Measurements from ENCODE around the gene SNRNP40. TPM values are rescaled to one million over a fixed set of nuclear protein-coding genes. Genes with fewer than 3 reads are reported as not detected.
A peak's percentile ranks its signal among the peaks of the same experiment; 100 is the strongest.

SNRNP40 gene
- total and polyA plus RNA-seq, 5 donors: 13.9 to 28.2 (median 24.5) TPM

DNA sequence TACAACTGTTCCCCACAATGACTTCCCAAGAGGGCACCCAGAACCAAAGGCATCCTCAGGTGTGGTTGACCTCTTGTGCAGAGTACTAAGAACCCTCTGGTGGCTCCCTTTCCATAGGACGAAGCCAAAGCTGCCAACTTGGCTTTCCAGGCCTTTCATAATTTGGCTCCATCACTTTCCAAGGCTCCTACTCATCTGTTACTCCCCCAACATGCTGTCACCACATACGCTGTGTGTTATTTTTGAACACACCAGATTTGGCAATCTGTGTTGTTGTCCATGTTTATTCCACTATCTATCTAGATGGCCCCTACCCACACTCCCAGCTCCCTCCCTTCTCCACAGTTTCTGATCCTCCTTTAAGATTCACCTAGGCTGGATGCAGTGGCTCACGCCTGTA is 46.7 kb downstream of the SNRNP40 start:
- Histone ChIP-seq H3K9me3 (ENCODE audit: control insufficient read depth, low read length) (no peaks in the 10 kb centered on the region), H3K27me3 (ENCODE audit: control insufficient read depth, insufficient read depth) (no peaks in the 10 kb centered on the region), H3K4me3 (ENCODE audit: low read length) (no peak overlapping the region), H3K4me1 (ENCODE audit: control insufficient read depth, insufficient read depth, low read length) (no peaks in the 10 kb centered on the region), H3K27ac (ENCODE audit: low read length) (no peak overlapping the region)
- ATAC-seq (no peak), DNase-seq (no peak)
- WGBS: 84% methylated on average over 3 of the region's 3 CpGs
- intact Hi-C loops (cut with DNase I): loop anchor here in 1 of 4 donors (10.0 kb wide), 1 partner anchor 55 kb away; no protein-coding TSS in a partner anchor

DNA sequence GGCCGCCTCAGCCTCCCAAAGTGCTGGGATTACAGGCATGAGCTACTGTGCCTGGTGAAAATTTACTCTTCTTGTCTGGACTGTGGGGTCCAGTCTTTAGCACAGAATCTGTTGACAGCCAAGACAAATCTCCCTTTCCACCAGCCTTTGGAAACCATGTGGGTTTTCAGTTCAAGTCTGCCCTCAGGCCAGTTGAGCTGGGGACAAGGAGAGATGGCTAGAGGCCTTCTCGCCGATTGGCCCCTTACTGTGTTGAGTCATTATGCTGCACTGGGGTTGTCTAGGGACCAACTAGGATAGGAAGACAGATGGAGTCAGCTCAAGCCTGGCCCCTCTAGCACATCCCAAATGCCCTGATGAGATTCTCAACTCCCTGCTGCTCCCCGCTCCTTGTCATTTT is 48.3 kb downstream of the SNRNP40 start:
- H3K4me3 ChIP-seq (ENCODE audit: low read length): no peak overlapping the region
- no peaks in the 10 kb centered on the region for H3K27me3 ChIP-seq (ENCODE audit: control insufficient read depth, insufficient read depth)
- no peaks in the 10 kb centered on the region for H3K4me1 ChIP-seq (ENCODE audit: control insufficient read depth, insufficient read depth, low read length)
- intact Hi-C loops (cut with DNase I): no loop called here
- no peaks in the 10 kb centered on the region for H3K9me3 ChIP-seq (ENCODE audit: control insufficient read depth, low read length)
- WGBS: 89% methylated on average over 4 of the region's 4 CpGs
- no peak overlapping the region for H3K27ac ChIP-seq (ENCODE audit: low read length)
- DNase-seq (no peak), ATAC-seq (no peak)

DNA sequence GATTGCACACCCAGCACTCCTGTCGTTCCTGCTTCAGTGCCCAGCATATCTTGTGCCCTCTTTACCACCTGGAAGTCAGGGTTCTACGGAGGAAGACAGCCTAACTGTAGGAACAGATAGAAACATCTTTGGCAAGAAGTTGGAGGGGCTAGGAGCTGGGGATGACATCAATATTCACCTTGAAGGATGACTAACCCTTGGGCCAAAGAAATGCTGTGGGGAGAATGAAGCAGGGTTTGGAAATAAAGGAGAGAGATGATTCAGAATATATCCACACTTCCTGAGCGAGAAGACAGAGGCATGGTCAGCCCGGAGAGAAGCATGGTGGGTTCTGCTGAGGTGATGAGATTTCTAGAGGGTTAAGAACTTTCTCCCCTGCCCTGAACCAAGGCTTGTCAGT is 52.3 kb downstream of the SNRNP40 start:
- intact Hi-C loops (cut with DNase I): no loop called here
- no peak overlapping the region for H3K27ac ChIP-seq (ENCODE audit: low read length)

GRCh38 chr1:31243501-31244286 is 52.9 kb downstream of the SNRNP40 start:
- DNase-seq (no peak), ATAC-seq (no peak)
- Histone ChIP-seq H3K27ac (ENCODE audit: low read length) (no peak overlapping the region), H3K4me1 (ENCODE audit: control insufficient read depth, insufficient read depth, low read length) (no peaks in the 10 kb centered on the region), H3K27me3 (ENCODE audit: control insufficient read depth, insufficient read depth) (no peaks in the 10 kb centered on the region), H3K4me3 (ENCODE audit: low read length) (no peak overlapping the region), H3K9me3 (ENCODE audit: control insufficient read depth, low read length) (no peaks in the 10 kb centered on the region)
- WGBS: 59% methylated on average over 10 of the region's 10 CpGs
- intact Hi-C loops (cut with DNase I): no loop called here

More for the DNA sequence above, 52.3 kb downstream of the SNRNP40 start:
- Histone ChIP-seq H3K27me3 (ENCODE audit: control insufficient read depth, insufficient read depth) (no peaks in the 10 kb centered on the region), H3K4me3 (ENCODE audit: low read length) (no peak overlapping the region), H3K9me3 (ENCODE audit: control insufficient read depth, low read length) (no peaks in the 10 kb centered on the region), H3K4me1 (ENCODE audit: control insufficient read depth, insufficient read depth, low read length) (no peaks in the 10 kb centered on the region)
- no peak for DNase-seq
- 66% methylated on average over 4 of the region's 4 CpGs for WGBS
- no peak for ATAC-seq

DNA sequence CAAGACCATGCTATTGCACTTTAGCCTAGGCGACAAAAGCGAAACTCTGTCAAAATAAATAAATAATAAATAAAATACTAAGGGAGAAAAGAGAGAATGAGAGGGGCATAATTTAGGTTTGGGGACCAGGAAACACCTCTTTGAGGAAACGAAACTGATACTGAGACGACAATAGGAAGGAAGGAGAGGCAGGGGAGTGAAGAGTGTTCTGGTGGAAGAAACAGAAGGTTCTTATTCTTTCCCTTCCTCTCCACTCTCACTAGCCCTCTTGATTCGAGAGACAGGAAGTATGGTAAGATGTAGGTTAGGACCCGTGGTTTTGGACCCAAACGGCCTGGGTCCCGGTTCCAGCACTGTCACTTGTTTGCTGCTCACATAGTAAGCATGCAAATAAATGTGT is 55.3 kb downstream of the SNRNP40 start:
- no peak for DNase-seq
- Histone ChIP-seq H3K4me1 (ENCODE audit: control insufficient read depth, insufficient read depth, low read length) (no peaks in the 10 kb centered on the region), H3K27me3 (ENCODE audit: control insufficient read depth, insufficient read depth) (no peaks in the 10 kb centered on the region), H3K27ac (ENCODE audit: low read length) (no peak overlapping the region), H3K4me3 (ENCODE audit: low read length) (no peak overlapping the region), H3K9me3 (ENCODE audit: control insufficient read depth, low read length) (no peaks in the 10 kb centered on the region)
- 60% methylated on average over 8 of the region's 8 CpGs for WGBS
- intact Hi-C loops (cut with DNase I): no loop called here
- ATAC-seq: no peak

- Histone ChIP-seq H3K9me3 (ENCODE audit: control insufficient read depth, low read length) (no peaks in the 10 kb centered on the region), H3K27me3 (ENCODE audit: control insufficient read depth, insufficient read depth) (peaks cover 3% of the 10 kb centered on the region), H3K4me1 (ENCODE audit: control insufficient read depth, insufficient read depth, low read length) (no peaks in the 10 kb centered on the region), H3K27ac (ENCODE audit: low read length) (no peak within 1 kb of the TSS), H3K4me3 (ENCODE audit: low read length) (peak within 1 kb of the TSS; percentile 37)
- ATAC-seq (peak; percentile 48 to 49), DNase-seq (no peak)
- under 1% methylated on average over 57 of the region's 57 CpGs for WGBS
- intact Hi-C loops (cut with DNase I): no loop called here
These were observed 56.8 kb downstream of the SNRNP40 start, which contains the start of gene NKAIN1 for GRCh38 chr1:31239653-31240241. Gene NKAIN1 (minus strand): TSS chr1:31239887. CDS start chr1:31239547, 340 bp downstream.

DNA sequence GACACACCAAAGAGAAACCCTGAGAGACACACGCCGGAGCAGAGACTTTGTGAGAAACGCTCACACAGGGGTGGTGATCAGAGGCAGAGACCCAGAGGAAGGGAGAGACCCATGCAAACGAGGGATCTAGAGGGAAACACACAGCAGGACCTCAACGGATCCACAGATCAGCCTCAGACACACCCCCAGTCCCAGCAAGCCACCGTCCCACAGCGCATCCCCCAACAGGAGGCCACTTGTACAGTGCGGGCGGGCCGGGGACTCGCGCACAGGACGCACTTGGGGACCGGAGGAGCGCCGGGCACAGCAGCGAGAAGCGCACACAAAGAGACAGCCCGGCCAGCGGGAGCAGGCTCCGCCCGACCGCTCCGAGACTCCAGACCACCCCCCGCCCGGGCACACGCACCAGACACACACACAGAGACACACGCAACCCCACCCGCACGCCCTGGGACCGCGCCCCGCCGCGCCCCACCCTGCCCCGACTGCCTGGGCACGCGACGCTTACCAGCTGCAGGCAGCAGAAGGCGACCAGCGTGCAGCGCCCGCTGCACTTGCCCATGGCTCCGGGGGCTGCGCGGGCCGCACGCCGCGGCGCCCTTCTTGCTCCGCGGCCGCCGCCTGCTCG is 57.5 kb downstream of the SNRNP40 start:
- Histone ChIP-seq H3K4me3 (ENCODE audit: low read length) (peak overlapping the region; percentile 37), H3K4me1 (ENCODE audit: control insufficient read depth, insufficient read depth, low read length) (no peaks in the 10 kb centered on the region), H3K27me3 (ENCODE audit: control insufficient read depth, insufficient read depth) (peaks cover 3% of the 10 kb centered on the region), H3K9me3 (ENCODE audit: control insufficient read depth, low read length) (no peaks in the 10 kb centered on the region), H3K27ac (ENCODE audit: low read length) (no peak overlapping the region)
- WGBS: under 1% methylated on average over 56 of the region's 56 CpGs
- ATAC-seq (peak; percentile 24 to 26), DNase-seq (no peak)
- intact Hi-C loops (cut with DNase I): no loop called here

DNA sequence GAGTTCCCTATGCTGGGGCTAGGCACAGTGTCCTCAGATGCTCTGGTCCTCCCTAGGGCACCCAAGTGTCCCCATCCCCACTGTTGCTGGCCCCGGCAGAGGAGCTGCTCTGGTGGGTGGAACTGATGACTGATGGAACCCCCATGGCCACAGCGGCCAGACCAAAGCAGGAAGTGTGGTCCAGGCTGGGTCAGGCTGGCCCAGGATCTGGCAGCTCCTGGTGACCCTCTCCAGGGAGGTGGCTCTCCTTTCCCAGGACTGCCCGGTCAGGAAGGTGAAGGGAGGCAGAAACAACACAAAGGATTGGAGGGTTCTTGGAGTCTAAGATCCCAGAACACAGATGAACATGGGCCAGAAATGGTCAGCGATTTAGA is 58.0 kb downstream of the SNRNP40 start:
- H3K27me3 ChIP-seq (ENCODE audit: control insufficient read depth, insufficient read depth): peaks cover 3% of the 10 kb centered on the region
- H3K4me3 ChIP-seq (ENCODE audit: low read length): no peak overlapping the region

DNA sequence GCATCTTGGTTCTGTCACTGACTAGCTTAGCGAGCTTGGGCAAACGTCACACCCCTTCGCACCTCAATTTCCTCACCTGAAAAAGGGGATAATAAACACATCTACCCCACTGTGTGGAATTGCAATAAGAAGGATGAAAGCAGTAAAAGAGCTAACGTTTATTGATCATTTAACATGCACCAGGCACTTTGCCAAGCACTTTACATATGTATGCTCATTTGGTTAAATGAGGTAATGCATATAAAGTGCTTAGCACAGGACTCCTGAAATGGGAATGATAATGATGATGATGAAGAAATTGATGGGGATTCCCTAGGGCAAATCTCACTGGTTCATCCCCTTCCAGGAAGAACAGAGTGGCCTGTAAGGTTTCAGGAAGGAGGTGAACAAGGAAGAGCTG is 61.7 kb downstream of the SNRNP40 start:
- 63% methylated on average over 4 of the region's 4 CpGs for WGBS
- ATAC-seq: no peak
- no peak for DNase-seq
- Histone ChIP-seq H3K27me3 (ENCODE audit: control insufficient read depth, insufficient read depth) (peaks cover 3% of the 10 kb centered on the region), H3K4me1 (ENCODE audit: control insufficient read depth, insufficient read depth, low read length) (no peaks in the 10 kb centered on the region), H3K4me3 (ENCODE audit: low read length) (no peak overlapping the region), H3K9me3 (ENCODE audit: control insufficient read depth, low read length) (no peaks in the 10 kb centered on the region), H3K27ac (ENCODE audit: low read length) (no peak overlapping the region)
- intact Hi-C loops (cut with DNase I): no loop called here

More for the DNA sequence above, 58.0 kb downstream of the SNRNP40 start:
- no peak overlapping the region for H3K27ac ChIP-seq (ENCODE audit: low read length)
- H3K4me1 ChIP-seq (ENCODE audit: control insufficient read depth, insufficient read depth, low read length): no peaks in the 10 kb centered on the region
- 25% methylated on average over 4 of the region's 4 CpGs for WGBS
- H3K9me3 ChIP-seq (ENCODE audit: control insufficient read depth, low read length): no peaks in the 10 kb centered on the region
- ATAC-seq (no peak), DNase-seq (no peak)
- intact Hi-C loops (cut with DNase I): no loop called here

DNA sequence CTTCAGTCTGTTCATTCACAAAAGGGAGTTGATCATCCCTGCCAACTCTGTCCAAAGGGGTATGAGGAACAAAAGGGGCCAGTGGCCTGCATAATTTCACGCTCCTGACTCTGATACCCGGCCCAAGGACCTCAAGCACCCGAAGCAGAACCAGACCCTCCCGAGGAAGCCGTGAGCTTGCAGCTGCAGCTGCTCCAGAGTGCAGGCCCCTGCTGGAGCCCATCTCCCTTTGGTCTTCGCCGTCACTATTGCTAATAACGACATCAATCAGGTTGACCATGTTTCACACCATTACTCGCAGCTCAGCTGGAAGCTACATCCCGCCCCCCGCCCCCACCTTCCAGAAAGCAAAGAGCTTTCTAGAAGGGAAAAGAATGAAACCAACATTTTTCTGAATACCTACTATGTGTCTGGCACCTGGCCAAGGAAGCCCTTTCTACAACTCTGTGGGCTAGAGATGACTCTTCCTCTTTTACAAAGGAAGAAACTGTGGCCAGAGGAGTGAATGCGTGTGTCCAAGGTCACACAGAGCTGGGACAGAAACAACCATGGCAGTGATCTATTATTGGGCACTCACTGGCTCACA is 62.4 kb downstream of the SNRNP40 start:
- H3K27ac ChIP-seq (ENCODE audit: low read length): no peak overlapping the region
- intact Hi-C loops (cut with DNase I): no loop called here
- H3K9me3 ChIP-seq (ENCODE audit: control insufficient read depth, low read length): no peaks in the 10 kb centered on the region
- no peak overlapping the region for H3K4me3 ChIP-seq (ENCODE audit: low read length)
- H3K4me1 ChIP-seq (ENCODE audit: control insufficient read depth, insufficient read depth, low read length): no peaks in the 10 kb centered on the region
- no peak for DNase-seq
- peaks cover 3% of the 10 kb centered on the region for H3K27me3 ChIP-seq (ENCODE audit: control insufficient read depth, insufficient read depth)
- 58% methylated on average over 12 of the region's 12 CpGs for WGBS
- ATAC-seq: no peak

DNA sequence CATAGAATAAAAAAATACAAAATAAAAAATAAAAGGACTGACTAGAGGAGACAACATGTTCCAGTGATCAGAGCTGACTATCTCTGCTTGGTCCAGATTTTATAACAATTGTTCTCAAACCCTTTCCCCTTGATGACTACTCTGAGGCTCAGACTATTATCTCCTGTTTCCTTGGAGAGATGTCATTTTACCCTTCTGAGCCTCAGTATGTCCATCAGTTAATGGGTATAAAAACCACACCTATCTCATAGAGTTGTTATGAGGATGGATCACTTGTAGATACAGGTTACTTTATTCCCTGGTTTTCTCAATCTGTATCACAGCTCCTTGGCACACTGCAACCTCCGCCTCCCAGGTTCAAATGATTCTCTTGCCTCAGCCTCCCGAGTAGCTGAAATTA is 63.9 kb downstream of the SNRNP40 start:
- intact Hi-C loops (cut with DNase I): no loop called here
- Histone ChIP-seq H3K27ac (ENCODE audit: low read length) (no peak overlapping the region), H3K4me3 (ENCODE audit: low read length) (no peak overlapping the region), H3K27me3 (ENCODE audit: control insufficient read depth, insufficient read depth) (peaks cover 3% of the 10 kb centered on the region), H3K9me3 (ENCODE audit: control insufficient read depth, low read length) (no peaks in the 10 kb centered on the region), H3K4me1 (ENCODE audit: control insufficient read depth, insufficient read depth, low read length) (no peaks in the 10 kb centered on the region)
- 94% methylated on average over 2 of the region's 2 CpGs for WGBS
- DNase-seq (no peak), ATAC-seq (no peak)
